Measurements from ENCODE around the gene BMP7. TPM values are rescaled to one million over a fixed set of nuclear protein-coding genes. Genes with fewer than 3 reads are reported as not detected.

The BMP7 gene
- total RNA-seq = not detected in 2 replicates

DNA sequence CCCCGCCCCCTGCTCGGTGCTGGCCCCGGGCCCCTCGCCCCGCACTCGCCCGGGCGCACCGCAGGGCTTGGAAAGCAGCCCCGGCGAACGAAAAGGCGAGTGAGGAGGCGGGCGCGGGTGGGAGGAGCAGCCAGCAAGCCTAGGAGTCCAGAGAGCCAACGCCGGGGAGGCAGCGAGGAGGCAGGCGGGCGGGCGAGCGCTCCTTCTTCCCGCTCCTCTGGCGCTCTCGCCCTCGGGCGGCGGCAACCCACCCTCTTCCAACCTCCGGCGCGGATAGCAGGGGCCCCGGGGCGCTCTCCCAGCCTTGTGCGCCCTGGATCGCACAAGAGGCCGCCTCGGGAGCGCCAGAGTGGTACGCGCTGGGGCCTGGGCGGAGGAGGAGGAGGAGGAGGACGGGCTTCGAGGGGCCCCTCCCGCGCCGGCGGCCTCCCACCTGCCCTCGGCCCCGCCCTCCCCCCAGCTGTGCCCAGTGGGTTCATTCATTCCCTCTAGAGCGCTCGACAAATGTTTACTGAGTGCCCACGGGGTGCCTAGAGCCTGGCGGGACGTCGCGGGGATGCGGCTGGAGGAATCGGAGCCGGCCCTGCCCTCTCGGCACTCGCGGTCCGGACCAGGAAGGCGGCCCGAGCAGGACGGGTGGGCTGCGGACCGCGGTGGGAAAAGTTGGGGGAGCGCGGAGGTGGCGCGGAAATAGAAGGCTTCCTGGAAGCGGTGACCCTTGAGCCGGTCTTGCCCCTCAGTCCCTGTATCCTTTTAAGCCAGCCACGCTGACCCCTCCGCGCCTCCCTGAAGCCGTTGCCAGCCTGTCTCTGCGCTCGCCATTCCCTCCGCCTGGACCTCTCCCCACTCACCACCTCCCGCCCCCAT lies at the start of gene BMP7:
BMP7 (minus strand) TSS at position 351 of the 867 bp plus-strand sequence. CDS start 519 bp downstream, outside the sequence.

Other genes with a start within 250 kb of the BMP7 start
- gene SPO11, start 63.2 kb upstream of the BMP7 start, total RNA-seq = not detected in 2 replicates
- gene RAE1, start 84.6 kb upstream of the BMP7 start, total RNA-seq = 23.5 and 40.1 TPM in 2 replicates
- gene RBM38, start 124.8 kb upstream of the BMP7 start, total RNA-seq = 3.3 and 5.2 TPM in 2 replicates